ENCODE measurements around the gene PWWP2B. TPM values are rescaled to one million over a fixed set of nuclear protein-coding genes. Genes with fewer than 3 reads are reported as not detected.

Gene PWWP2B
- total and polyA plus RNA-seq, 2 of the 8 experiments (the other 6 are each of a cell fraction or from before 2014, with no cell fraction given): 5.3 to 10.8 TPM

GRCh38 chr10:132390170-132390920 lies 6.7 kb upstream of the PWWP2B start:
- Histone ChIP-seq H3K36me3 (ENCODE audit: control insufficient read depth in 2 of 4, insufficient read depth in 4 of 4, low read length in 3 of 4) (no peaks in the 10 kb centered on the region), H4K20me1 (replicated peaks in 1 of 2; ENCODE audit: control insufficient read depth in 1 of 2, insufficient read depth in 2 of 2, low read length in 2 of 2) (peaks cover 0 to 7% of the 10 kb centered on the region in 2 experiments), H2BK12ac (ENCODE audit: low read depth, low read length) (no peak overlapping the region), H2BK15ac (ENCODE audit: low read length) (no peak overlapping the region), H3K4me1 (replicated peaks in 1 of 4; ENCODE audit: control insufficient read depth in 3 of 4, insufficient read depth in 4 of 4, low read length in 3 of 4) (peaks cover 0 to 14% (median 11%) of the 10 kb centered on the region in 4 experiments; a peak in 6 of 7 replicates), H4K91ac (replicated peaks; ENCODE audit: insufficient read length, low read length) (no peak overlapping the region), H2BK20ac (ENCODE audit: low read length) (peak overlapping the region; percentile 61; the same call in 1 of the 2 replicates), H3K27me3 (replicated peaks in 1 of 4; ENCODE audit: control insufficient read depth in 3 of 4, extremely low read depth in 1 of 4, insufficient read depth in 3 of 4, low read length in 3 of 4) (no peaks in the 10 kb centered on the region), H3K9ac (replicated peaks in 1 of 4; ENCODE audit: extremely low read depth in 1 of 4, low read depth in 3 of 4, low read length in 3 of 4) (no peak overlapping the region), H2AFZ (ENCODE audit: low read length) (no peak overlapping the region), H2BK120ac (replicated peaks; ENCODE audit: low read depth, low read length) (no peak overlapping the region), H2AK5ac (ENCODE audit: low read depth, low read length) (0 out of 2 replicates have a peak overlapping the region, but pooled peaks have one; percentile 53), H3K4ac (replicated peaks; ENCODE audit: insufficient read length, low read depth, low read length) (no peak overlapping the region), H3K79me1 (ENCODE audit: low read depth, low read length) (no peaks in the 10 kb centered on the region), H3K14ac (ENCODE audit: insufficient read length) (no peak overlapping the region), H3K23ac (ENCODE audit: insufficient read length) (no peak overlapping the region), H4K5ac (ENCODE audit: insufficient read length, low read depth, low read length) (no peak overlapping the region), H3K79me2 (ENCODE audit: control insufficient read depth in 1 of 2, insufficient read depth in 2 of 2, low read length in 2 of 2) (no peaks in the 10 kb centered on the region), H3K4me3 (ENCODE audit: extremely low read depth in 1 of 4, insufficient read depth in 2 of 4, low read depth in 3 of 4, low read length in 4 of 4) (no peak overlapping the region), H3K9me3 (ENCODE audit: insufficient read depth in 2 of 2, low read depth in 1 of 2, low read length in 1 of 2) (no peaks in the 10 kb centered on the region), H3K27ac (ENCODE audit: low read depth, low read length) (no peak overlapping the region), H2BK5ac (ENCODE audit: low read depth, low read length) (no peak overlapping the region), H4K8ac (ENCODE audit: extremely low read depth, insufficient read depth, low read length) (peak overlapping the region; percentile 51; the same call in 1 of the 2 replicates), H3K23me2 (ENCODE audit: low read depth, low read length) (peaks cover 8% of the 10 kb centered on the region; the same call in 1 of the 2 replicates), H3K56ac (replicated peaks; ENCODE audit: insufficient read length, low read depth, low read length) (no peak overlapping the region), H3K18ac (ENCODE audit: extremely low read depth, low read length) (no peak overlapping the region), H3K4me2 (ENCODE audit: insufficient read depth in 1 of 2, low read depth in 2 of 2, low read length in 2 of 2) (no peak overlapping the region)
- no peak for TF ChIP-seq KDM5A (IDR thresholded peaks at IDR 0.05; ENCODE audit: low read length)
- ChIA-PET CTCF (ENCODE audit: partially characterized antibody) (interaction anchor here (0.9 to 1.6 kb wide), 6 partner anchors 13 to 69 kb away, joined by 3 to 8 read pairs (median 4); no protein-coding TSS in a partner anchor), POLR2A (ENCODE audit: partially characterized antibody) (interaction anchor here (0.9 to 1.4 kb wide), 3 partner anchors 9 to 28 kb away, joined by 4 read pairs; no protein-coding TSS in a partner anchor)
- DNase-seq (ENCODE audit: low read depth in 1 of 2, low spot score in 2 of 2) (no peak), FAIRE-seq (no peak)
- WGBS, 2 experiments (ENCODE audit: extremely low coverage in 1 of 2, insufficient coverage in 1 of 2, insufficient read length in 1 of 2, insufficient replicate concordance in 2 of 2, low coverage in 1 of 2, low lambda C conversion rate in 2 of 2, missing lambda C conversion rate in 1 of 2): 92% methylated on average over 8 of the region's 8 CpGs; no CpG with 5 or more reads in 1 of the 2 experiments

All from H1 (cell line).